Neutrophil (primary cell): ENCODE measurements around the gene USP28.

ENCODE experiments used
- H3K27ac ChIP-seq: fragments of 200-600 bp; sonication (generic); 2 replicates; pipeline ENCODE4 v1.5.1; 2016; ENCODE audit warnings: mild to moderate bottlenecking, moderate library complexity
- H3K27me3 ChIP-seq: fragments of 200-600 bp; sonication (generic); 2 replicates; pipeline ENCODE4 v1.6.0; 2016; ENCODE audit warnings: mild to moderate bottlenecking
- H3K36me3 ChIP-seq: fragments of 200-600 bp; sonication (generic); 2 replicates; pipeline ENCODE4 v1.5.1; 2017
- H3K4me1 ChIP-seq, 2 experiments: fragments of 200-600 bp in 1 of 2; sonication (generic) in 1 of 2; 1 replicate in 1 of 2; 2 replicates in 1 of 2; pipeline versions ENCODE4 v1.5.1 to v1.6.1; 2013 to 2016; ENCODE audit warnings: low read depth in 1 of 2, low read length in 1 of 2, mild to moderate bottlenecking in 1 of 2, moderate library complexity in 1 of 2; ENCODE audit not compliant: control insufficient read depth in 1 of 2, insufficient read depth in 1 of 2
- H3K4me3 ChIP-seq, 2 experiments: fragments of 200-600 bp in 1 of 2; sonication (generic) in 1 of 2; 1 replicate in 1 of 2; 2 replicates in 1 of 2; pipeline ENCODE4 v1.5.1; 2013 to 2016; ENCODE audit warnings: low read depth in 1 of 2, low read length in 1 of 2, mild to moderate bottlenecking in 1 of 2, moderate library complexity in 1 of 2
- H3K9me3 ChIP-seq: fragments of 200-600 bp; sonication (generic); 2 replicates; pipeline ENCODE4 v1.5.1; 2016
- CTCF ChIP-seq: fragments of 200-600 bp; sonication (generic); IDR thresholded peaks from 2 replicates; pipeline ENCODE4 v1.5.1; 2016; ENCODE audit warnings: antibody characterized with exemption

The USP28 gene

GRCh38 chr11:113847580-113847979 lies 27.8 kb downstream of the USP28 start:
- H3K36me3 ChIP-seq, result peaks cover 18% of the 10 kb centered on the region
- no peaks in the 10 kb centered on the region for H3K9me3 ChIP-seq
- no peaks in the 10 kb centered on the region for H3K4me1 ChIP-seq
- H3K4me3 ChIP-seq, result no peak overlapping the region
- H3K27ac ChIP-seq, result no peak overlapping the region
- TF ChIP-seq CTCF, result no peak
- H3K27me3 ChIP-seq, result no peaks in the 10 kb centered on the region

- no peaks in the 10 kb centered on the region for H3K27me3 ChIP-seq
- H3K36me3 ChIP-seq, result peaks cover 14% of the 10 kb centered on the region
- no peaks in the 10 kb centered on the region for H3K4me1 ChIP-seq
- no peak overlapping the region for H3K27ac ChIP-seq
- no peaks in the 10 kb centered on the region for H3K9me3 ChIP-seq
- no peak overlapping the region for H3K4me3 ChIP-seq
- no peak for TF ChIP-seq CTCF
Observed at GRCh38 chr11:113847111-113847510, 28.3 kb downstream of the USP28 start.

GRCh38 chr11:113841691-113842090 lies 33.7 kb downstream of the USP28 start:
- Histone ChIP-seq H3K27me3 (no peaks in the 10 kb centered on the region), H3K4me1 (no peaks in the 10 kb centered on the region), H3K27ac (no peak overlapping the region), H3K36me3 (peaks cover 7% of the 10 kb centered on the region), H3K4me3 (no peak overlapping the region), H3K9me3 (no peaks in the 10 kb centered on the region)
- no peak for TF ChIP-seq CTCF

GRCh38 chr11:113840932-113841664 lies 34.3 kb downstream of the USP28 start:
- Histone ChIP-seq H3K27ac (no peak overlapping the region), H3K36me3 (peaks cover 7% of the 10 kb centered on the region)

GRCh38 chr11:113839842-113840241 lies 35.5 kb downstream of the USP28 start:
- Histone ChIP-seq H3K4me3 (no peak overlapping the region), H3K9me3 (no peaks in the 10 kb centered on the region), H3K36me3 (peaks cover 11% of the 10 kb centered on the region), H3K27ac (no peak overlapping the region), H3K4me1 (no peaks in the 10 kb centered on the region), H3K27me3 (no peaks in the 10 kb centered on the region)
- TF ChIP-seq CTCF, result no peak

More at GRCh38 chr11:113840932-113841664, 34.3 kb downstream of the USP28 start:
- no peak overlapping the region for H3K4me3 ChIP-seq
- no peaks in the 10 kb centered on the region for H3K27me3 ChIP-seq
- no peaks in the 10 kb centered on the region for H3K9me3 ChIP-seq
- H3K4me1 ChIP-seq, result no peaks in the 10 kb centered on the region
- no peak for TF ChIP-seq CTCF
